ENCODE measurements around the gene SUCLG2.

The SUCLG2 gene

DNA sequence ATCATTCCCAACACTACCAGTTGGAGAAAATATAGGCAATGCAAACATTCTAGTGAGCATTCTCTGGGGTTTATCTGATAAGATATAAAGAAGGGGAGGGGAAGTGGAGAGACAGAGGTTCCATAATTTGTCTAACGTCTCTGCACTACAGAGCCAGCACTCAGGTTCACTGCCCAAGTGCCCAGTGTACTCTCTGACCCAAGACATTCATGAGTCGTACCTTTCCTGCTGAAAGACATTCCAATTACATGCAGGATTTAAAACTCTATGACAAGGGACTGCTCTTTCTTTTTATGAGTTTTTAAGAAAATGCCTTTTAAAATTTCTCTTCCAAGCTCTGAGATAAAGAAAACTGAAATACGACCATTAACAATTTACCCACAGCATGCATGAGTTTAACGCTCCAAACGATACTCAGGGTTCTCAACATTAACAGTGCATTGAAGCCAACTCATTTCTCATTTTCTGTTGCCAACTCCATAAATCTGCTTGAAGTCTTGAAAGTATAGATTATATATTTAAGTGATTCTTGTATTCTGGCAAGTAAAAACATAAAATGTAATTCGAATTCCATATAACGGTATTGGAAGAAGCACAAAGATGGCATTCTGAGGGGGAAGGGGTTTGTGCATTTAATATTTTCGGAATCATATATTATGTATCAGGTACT lies 193.4 kb downstream of the SUCLG2 start:
- H3K4me3 ChIP-seq (ENCODE audit: control insufficient read depth, low read depth, low read length): no peak overlapping the region
- DNase-seq (ENCODE audit: low read depth): no peak
- TF ChIP-seq, protein P1, sequence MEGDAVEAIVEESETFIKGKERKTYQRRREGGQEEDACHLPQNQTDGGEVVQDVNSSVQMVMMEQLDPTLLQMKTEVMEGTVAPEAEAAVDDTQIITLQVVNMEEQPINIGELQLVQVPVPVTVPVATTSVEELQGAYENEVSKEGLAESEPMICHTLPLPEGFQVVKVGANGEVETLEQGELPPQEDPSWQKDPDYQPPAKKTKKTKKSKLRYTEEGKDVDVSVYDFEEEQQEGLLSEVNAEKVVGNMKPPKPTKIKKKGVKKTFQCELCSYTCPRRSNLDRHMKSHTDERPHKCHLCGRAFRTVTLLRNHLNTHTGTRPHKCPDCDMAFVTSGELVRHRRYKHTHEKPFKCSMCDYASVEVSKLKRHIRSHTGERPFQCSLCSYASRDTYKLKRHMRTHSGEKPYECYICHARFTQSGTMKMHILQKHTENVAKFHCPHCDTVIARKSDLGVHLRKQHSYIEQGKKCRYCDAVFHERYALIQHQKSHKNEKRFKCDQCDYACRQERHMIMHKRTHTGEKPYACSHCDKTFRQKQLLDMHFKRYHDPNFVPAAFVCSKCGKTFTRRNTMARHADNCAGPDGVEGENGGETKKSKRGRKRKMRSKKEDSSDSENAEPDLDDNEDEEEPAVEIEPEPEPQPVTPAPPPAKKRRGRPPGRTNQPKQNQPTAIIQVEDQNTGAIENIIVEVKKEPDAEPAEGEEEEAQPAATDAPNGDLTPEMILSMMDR (IDR thresholded peaks at IDR 0.05; ENCODE audit: control insufficient read depth, insufficient read depth, low read depth, low read length, missing control alignments): no peak

DNA sequence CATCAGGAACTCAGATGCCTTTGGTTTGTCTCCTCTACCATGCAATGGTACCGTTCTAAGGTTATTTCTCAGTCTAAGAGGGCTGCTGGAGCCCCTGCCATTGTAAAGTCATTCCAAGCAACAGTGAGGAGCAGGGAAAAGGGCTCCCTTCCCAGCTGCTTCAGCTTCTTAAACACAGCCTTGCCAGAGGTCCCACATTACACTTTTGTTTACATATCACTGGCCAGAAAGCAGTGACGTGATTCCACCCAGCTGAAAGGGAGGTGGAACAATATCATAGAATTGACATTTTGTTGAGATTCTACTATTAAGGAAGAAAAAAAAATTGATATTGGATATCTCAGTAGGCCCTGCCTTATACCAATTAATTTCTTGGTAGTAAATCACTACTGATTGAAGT lies 194.6 kb downstream of the SUCLG2 start:
- TF ChIP-seq, protein P1 (IDR thresholded peaks at IDR 0.05; ENCODE audit: control insufficient read depth, insufficient read depth, low read depth, low read length, missing control alignments): no peak
- no peak for DNase-seq (ENCODE audit: low read depth)
- no peak overlapping the region for H3K4me3 ChIP-seq (ENCODE audit: control insufficient read depth, low read depth, low read length)

DNA sequence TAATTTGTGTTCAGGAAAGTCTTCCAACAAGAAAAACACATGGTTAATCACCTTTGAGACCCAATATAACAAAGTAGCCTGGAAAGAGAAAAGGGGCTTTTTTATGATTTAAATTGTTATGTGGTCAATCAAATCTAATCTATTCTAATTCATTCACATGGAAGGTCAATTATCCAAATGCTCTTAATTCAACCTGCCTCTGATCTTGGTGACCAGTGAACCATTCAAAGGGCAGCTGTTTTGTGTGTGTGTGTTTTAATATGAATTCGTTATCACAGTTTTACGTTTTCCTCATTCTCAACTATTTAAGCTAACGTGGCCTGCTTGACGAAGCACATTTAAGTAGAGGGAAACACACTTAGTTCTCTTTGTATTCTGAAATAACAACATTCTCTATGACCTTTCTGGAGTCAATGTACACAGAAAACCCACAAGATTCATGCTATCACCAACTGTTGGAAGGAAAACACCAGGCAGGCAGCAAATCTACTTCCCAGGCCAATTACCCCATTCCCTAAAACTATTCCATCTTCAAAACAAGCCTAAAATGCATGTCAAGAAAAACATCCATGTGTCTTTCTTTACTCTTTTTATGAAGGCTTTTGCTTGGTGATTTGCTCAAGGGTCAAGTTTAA lies 195.4 kb downstream of the SUCLG2 start:
- DNase-seq (ENCODE audit: low read depth): no peak
- H3K4me3 ChIP-seq (ENCODE audit: control insufficient read depth, low read depth, low read length): no peak overlapping the region
- TF ChIP-seq, protein P1 (IDR thresholded peaks at IDR 0.05; ENCODE audit: control insufficient read depth, insufficient read depth, low read depth, low read length, missing control alignments): no peak

DNA sequence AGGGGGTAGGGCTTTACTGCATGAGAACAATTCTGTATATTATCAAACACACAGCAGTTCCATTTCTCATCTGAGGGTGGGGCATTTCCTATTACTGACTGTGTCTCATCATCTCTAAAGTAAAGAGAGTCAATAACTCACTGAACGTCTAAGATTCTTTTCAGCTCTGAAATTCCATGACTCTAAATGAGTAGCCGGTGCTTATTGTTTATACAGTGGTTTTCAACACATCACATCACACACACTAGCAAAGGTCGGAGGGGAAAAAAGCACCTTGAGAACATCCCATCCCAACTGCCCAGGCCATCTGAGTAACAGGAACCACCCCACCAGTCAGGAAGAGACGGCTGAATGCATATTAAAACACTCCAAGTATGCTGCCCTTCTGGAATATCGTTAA lies 196.0 kb downstream of the SUCLG2 start:
- TF ChIP-seq, protein P1 (IDR thresholded peaks at IDR 0.05; ENCODE audit: control insufficient read depth, insufficient read depth, low read depth, low read length, missing control alignments): no peak
- no peak overlapping the region for H3K4me3 ChIP-seq (ENCODE audit: control insufficient read depth, low read depth, low read length)
- no peak for DNase-seq (ENCODE audit: low read depth)

DNA sequence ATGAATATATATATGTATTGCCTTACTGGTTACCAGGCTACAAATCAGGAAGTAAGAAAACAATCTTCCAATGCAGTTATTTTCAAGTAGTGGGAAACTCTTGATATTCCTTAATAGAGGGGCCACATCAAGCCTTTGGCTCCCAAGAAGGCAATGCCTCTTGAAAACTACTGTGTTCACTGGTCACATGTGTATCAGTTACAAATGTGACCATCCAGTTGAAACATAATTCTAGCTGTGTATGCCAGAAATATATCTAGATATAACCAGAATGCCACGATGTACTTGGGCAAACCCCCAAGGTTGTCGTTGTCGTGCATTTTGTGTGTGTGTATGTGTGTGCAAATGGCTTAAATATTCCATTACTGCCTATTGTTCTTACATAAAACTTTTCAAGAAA lies 200.8 kb downstream of the SUCLG2 start:
- no peak for DNase-seq (ENCODE audit: low read depth)
- no peak overlapping the region for H3K4me3 ChIP-seq (ENCODE audit: control insufficient read depth, low read depth, low read length)
- TF ChIP-seq, protein P1 (IDR thresholded peaks at IDR 0.05; ENCODE audit: control insufficient read depth, insufficient read depth, low read depth, low read length, missing control alignments): no peak

DNA sequence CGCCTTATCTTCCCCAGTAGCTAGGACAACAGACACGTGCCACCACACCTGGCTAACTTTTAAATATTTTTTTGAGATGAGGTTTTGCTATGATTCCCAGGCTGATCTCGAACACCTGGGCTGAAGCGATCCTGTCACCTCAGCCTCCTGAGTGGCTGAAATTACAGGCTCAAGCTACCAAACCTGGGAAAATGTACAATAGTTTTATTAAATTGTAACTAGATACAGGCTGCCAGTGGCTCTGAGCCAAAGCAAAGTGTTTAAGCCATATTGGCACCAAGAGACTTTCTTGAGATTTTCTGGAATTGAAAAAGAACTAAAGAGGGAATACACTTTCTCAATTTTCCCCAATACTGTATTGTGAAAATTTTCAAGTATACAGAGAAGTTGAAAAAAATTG lies 204.3 kb downstream of the SUCLG2 start:
- H3K4me3 ChIP-seq (ENCODE audit: control insufficient read depth, low read depth, low read length): no peak overlapping the region
- no peak for DNase-seq (ENCODE audit: low read depth)
- TF ChIP-seq, protein P1 (IDR thresholded peaks at IDR 0.05; ENCODE audit: control insufficient read depth, insufficient read depth, low read depth, low read length, missing control alignments): no peak
